Fibroblast of pulmonary artery (primary cell): Measurements from ENCODE around the gene SUCLG2.

Experiments
- DNase-seq: peaks from one replicate; pipeline ENCODE4 v3.0.0-alpha.2; 2010; ENCODE audit warnings: low read depth
- H3K4me3 ChIP-seq: replicated peaks from 2 replicates; pipeline ENCODE4 v1.5.1; 2011; ENCODE audit warnings: low read depth, mild to moderate bottlenecking, control low read depth, low read length, moderate library complexity
- CTCF ChIP-seq: IDR thresholded peaks from 2 replicates; pipeline ENCODE4 v1.5.1; 2011; ENCODE audit warnings: mild to moderate bottlenecking, control low read depth, low read length, inconsistent platforms; ENCODE audit errors: missing control alignments

Gene SUCLG2

GRCh38 chr3:67381667-67382272 is 272.6 kb downstream of the SUCLG2 start:
- no peak overlapping the region for H3K4me3 ChIP-seq
- peak; percentile 64 for DNase-seq
- peak; percentile 78 for TF ChIP-seq CTCF

GRCh38 chr3:67380118-67380517 is 274.3 kb downstream of the SUCLG2 start:
- no peak for DNase-seq
- H3K4me3 ChIP-seq: no peak overlapping the region
- no peak for TF ChIP-seq CTCF

- no peak for DNase-seq
- TF ChIP-seq CTCF: no peak
- H3K4me3 ChIP-seq: no peak overlapping the region
Measured at GRCh38 chr3:67377299-67377698, 277.1 kb downstream of the SUCLG2 start.

- DNase-seq: no peak
- no peak for TF ChIP-seq CTCF
- H3K4me3 ChIP-seq: no peak overlapping the region
Measured at GRCh38 chr3:67376416-67376815, 278.0 kb downstream of the SUCLG2 start.

- H3K4me3 ChIP-seq: no peak overlapping the region
- TF ChIP-seq CTCF: no peak
- DNase-seq: no peak
Measured at GRCh38 chr3:67375976-67376375, 278.4 kb downstream of the SUCLG2 start.

GRCh38 chr3:67362686-67363085 is 291.7 kb downstream of the SUCLG2 start:
- TF ChIP-seq CTCF: no peak
- DNase-seq: peak; percentile 25
- no peak overlapping the region for H3K4me3 ChIP-seq

GRCh38 chr3:67361770-67362169 is 292.6 kb downstream of the SUCLG2 start:
- TF ChIP-seq CTCF: no peak
- H3K4me3 ChIP-seq: no peak overlapping the region
- DNase-seq: no peak
